HG02678 (cell line): ENCODE data around the gene PCDHGB3.

ENCODE experiments used
- ATAC-seq: cut with Tn5 transposase; IDR thresholded peaks from one replicate; pipeline ENCODE4 v1.9.1; 2021; ENCODE audit warnings: mild to moderate bottlenecking, moderate library complexity; ENCODE audit not compliant: unreplicated experiment

PCDHGB3 gene

DNA sequence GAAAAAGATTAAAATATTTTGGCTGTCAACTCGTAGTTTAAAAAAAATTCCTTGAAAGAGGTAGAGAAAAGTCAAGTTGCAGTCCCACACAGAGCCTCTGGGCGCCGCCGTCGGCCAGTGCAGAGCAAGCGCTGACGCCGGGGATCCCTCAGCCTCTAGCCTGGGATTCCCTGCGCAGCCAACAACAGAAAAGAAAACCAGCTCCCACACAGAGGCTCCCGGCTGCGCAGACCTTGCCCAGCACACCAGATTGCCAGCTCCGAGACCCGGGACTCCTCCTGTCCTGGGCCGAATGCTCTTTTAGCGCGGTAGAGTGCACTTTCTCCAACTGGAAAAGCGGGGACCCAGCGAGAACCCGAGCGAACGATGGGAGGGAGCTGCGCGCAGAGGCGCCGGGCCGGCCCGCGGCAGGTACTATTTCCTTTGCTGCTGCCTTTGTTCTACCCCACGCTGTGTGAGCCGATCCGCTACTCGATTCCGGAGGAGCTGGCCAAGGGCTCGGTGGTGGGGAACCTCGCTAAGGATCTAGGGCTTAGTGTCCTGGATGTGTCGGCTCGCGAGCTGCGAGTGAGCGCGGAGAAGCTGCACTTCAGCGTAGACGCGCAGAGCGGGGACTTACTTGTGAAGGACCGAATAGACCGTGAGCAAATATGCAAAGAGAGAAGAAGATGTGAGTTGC is 47.6 kb downstream of the PCDHGB3 start, which contains the start of gene PCDHGB7:
Gene PCDHGB7, plus strand, starts transcription at position 184 of the 679 bp plus-strand sequence. Its CDS starts 183 bp downstream, at position 367.
- peak; percentile 73 for ATAC-seq

DNA sequence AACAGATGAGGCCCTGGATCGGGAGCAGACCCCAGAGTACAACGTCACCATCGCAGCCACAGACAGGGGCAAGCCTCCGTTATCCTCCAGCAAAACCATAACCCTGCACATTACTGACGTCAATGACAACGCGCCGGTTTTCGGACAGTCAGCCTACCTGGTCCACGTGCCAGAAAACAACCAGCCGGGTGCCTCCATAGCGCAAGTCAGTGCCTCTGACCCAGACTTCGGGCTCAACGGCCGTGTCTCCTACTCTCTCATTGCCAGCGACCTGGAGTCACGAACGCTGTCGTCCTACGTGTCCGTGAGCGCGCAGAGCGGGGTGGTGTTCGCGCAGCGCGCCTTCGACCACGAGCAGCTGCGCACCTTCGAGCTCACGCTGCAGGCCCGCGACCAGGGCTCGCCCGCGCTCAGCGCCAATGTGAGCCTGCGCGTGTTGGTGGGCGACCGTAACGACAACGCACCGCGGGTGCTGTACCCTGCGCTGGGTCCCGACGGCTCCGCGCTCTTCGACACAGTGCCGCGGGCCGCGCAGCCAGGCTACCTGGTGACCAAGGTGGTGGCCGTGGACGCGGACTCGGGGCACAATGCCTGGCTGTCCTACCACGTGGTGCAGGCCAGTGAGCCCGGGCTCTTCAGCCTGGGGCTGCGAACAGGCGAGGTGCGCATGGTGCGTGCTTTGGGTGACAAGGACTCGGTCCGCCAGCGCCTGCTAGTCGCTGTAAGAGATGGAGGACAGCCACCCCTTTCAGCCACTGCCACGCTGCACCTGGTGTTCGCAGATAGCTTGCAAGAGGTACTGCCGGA is 49.2 kb downstream of the PCDHGB3 start:
- no peak for ATAC-seq

DNA sequence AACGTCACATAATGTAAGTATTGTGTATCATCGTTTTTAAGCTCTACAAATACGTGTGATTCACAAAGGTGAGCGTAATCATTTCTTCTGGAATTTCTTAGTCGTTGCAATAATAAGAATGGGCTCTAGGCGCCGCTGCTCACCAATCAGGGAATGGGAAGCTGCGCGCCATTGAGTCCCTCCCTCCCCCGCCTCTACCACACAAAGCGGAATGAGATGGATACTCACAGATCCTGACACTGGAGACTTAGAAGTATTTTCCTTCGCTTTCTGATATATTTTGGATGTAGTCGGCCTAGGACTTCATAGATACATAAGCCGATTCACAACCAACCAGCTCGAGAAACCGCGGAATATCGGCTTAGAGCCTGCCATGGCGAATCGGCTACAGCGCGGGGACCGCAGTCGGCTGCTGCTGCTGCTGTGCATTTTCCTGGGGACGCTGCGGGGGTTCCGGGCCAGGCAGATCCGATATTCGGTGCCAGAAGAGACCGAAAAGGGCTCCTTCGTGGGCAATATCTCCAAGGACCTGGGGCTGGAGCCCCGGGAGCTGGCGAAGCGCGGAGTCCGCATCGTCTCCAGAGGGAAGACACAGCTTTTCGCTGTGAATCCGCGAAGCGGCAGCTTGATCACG is 50.9 kb downstream of the PCDHGB3 start, which contains the start of gene PCDHGA11:
Gene PCDHGA11, plus strand, starts transcription at position 197 of the 634 bp plus-strand sequence. Its CDS starts 177 bp downstream, at position 374.
- ATAC-seq: peak; percentile 36

DNA sequence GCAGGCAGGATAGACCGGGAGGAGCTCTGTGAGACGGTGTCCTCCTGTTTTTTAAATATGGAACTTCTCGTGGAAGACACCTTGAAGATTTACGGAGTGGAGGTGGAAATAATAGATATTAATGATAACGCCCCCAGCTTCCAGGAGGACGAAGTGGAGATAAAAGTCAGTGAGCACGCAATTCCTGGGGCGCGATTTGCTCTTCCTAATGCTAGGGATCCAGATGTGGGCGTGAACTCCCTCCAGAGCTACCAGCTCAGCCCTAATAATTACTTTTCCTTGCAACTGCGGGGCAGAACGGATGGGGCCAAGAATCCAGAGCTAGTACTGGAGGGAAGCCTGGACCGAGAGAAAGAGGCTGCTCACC is 51.4 kb downstream of the PCDHGB3 start:
- no peak for ATAC-seq
